ENCODE results near the gene HOXB4.
A peak's percentile ranks its signal among the peaks of the same experiment; 100 is the strongest.

HOXB4 gene

DNA sequence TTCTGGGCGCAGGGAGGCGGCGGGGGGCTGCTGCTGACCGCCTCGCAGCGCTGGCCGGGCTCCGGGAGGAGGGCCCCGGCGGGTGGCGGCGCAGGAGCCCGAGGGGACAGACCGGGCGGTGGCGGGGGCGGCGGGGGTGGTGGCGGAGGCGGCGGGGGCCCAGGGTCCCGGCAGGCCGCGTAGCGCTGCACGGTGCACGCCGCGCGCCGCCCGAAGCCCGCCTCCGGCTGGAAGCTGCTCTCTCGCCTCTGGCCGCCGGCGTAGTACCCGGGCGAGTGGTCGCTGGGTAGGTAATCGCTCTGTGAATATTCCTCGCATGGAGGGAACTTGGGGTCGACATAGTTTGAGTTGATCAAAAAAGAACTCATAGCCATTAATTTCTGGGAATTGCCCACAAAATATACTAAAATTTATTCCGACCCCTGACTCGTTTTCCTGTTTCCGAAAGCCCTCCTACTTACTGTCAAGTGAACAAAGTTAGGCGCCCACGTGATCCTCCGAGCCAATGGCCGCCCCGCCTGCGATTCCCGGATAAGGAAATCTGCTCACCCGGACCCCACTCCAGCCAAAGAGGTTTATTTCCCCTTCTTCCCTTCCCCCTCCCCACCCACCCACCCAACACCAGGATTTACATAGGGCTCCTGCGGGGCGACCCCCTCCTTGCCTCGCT is at the start of gene HOXB4:
Gene HOXB4, minus strand, starts transcription at position 405 of the 670 bp plus-strand sequence. Its CDS starts 31 bp downstream, at position 374.
- Histone ChIP-seq H3K27ac (ENCODE audit: low read length) (peak within 1 kb of the TSS; percentile 84), H3K27me3 (ENCODE audit: low read depth, low read length) (peaks cover 13% of the 10 kb centered on the region), H3K36me3 (ENCODE audit: control insufficient read depth in 1 of 2, insufficient read depth in 2 of 2, low read length in 2 of 2) (no peaks in the 10 kb centered on the region), H3K9me3 (ENCODE audit: control insufficient read depth in 1 of 2, low read length in 2 of 2) (no peaks in the 10 kb centered on the region), H3K4me1 (ENCODE audit: control insufficient read depth in 1 of 2, insufficient read depth in 2 of 2, low read length in 2 of 2) (peaks cover 5 to 27% of the 10 kb centered on the region in 2 donors), H3K4me3 (ENCODE audit: low read depth in 1 of 2, low read length in 2 of 2) (peak within 1 kb of the TSS; percentile 69 to 72)

DNA sequence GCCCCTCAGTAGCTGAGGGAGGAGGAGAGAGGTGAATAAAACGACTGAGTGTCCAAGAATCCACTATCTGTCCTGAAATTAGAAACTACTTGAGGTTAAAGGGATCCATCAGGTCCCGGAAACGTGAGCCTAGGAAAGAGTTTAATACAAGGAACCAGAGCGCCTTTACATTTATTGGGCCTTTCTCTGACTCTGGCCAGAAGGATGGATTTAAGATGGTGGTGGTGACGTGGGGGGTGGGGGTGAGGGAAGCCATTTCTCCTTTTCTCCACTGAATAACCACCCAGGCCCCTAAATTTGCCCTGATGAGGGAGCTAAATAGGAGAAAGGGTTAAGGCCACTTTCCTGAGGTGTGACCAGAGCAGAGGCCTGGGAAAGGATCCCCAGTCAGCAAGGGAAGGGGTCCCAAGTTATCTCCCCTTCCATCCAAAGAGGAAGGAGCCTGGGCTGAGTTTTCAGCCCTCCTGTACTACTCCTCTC is 49.0 kb upstream of the HOXB4 start:
- Histone ChIP-seq H3K27ac (ENCODE audit: low read length) (no peak overlapping the region), H3K36me3 (ENCODE audit: control insufficient read depth in 1 of 2, insufficient read depth in 2 of 2, low read length in 2 of 2) (no peaks in the 10 kb centered on the region), H3K27me3 (ENCODE audit: low read depth, low read length) (peaks cover 97% of the 10 kb centered on the region), H3K9me3 (ENCODE audit: control insufficient read depth in 1 of 2, low read length in 2 of 2) (no peaks in the 10 kb centered on the region), H3K4me3 (ENCODE audit: low read depth in 1 of 2, low read length in 2 of 2) (no peak overlapping the region), H3K4me1 (ENCODE audit: control insufficient read depth in 1 of 2, insufficient read depth in 2 of 2, low read length in 2 of 2) (peaks cover 0 to 23% of the 10 kb centered on the region in 2 donors)

DNA sequence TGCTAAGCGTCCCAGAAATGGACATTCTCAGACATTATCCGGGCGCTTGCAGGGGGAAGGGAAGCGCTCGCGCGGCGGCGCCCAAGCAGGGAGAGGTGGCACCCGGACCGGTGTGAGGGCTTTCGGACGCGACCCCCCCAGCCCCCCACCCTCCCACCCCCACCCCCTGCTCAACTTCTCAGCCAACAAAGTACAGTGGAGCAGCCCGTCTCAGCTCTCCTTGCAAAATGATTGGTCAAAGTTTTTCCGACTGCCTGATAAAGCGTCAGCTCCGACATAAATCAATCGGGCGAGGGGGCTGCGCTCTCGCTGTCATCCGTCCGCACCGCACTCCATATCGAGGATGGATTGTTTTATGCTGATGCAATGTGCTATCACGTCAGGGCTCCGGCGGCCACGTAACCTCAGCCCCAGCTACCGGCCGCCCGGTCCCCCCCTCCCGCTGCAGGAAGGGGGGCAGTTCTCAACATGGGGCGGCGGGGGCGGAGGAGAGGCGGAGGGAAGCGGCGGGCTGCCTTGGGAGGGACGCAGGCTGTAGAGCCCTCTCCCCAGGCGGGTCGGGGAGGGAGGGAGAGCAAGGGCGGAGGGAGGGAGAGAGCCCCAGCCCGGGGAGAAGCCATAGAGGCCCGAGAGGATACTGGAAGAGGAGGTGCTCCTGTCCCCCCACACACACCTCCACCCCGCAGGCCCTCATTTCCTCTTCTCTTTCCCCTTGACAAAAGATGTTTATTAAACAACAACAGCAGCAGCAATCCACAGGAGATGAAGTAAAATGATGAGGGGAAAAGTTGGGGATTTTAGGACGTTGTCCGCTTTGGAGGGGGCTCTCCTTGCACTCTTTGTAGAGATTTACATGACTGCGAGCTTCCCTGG is 48.3 kb upstream of the HOXB4 start, which contains the start of gene HOXB9:
Gene HOXB9, minus strand, starts transcription at position 114 of the 873 bp plus-strand sequence. Its CDS starts 89 bp downstream, at position 25.
- Histone ChIP-seq H3K27ac (ENCODE audit: low read length) (no peak within 1 kb of the TSS), H3K9me3 (ENCODE audit: control insufficient read depth in 1 of 2, low read length in 2 of 2) (no peaks in the 10 kb centered on the region), H3K36me3 (ENCODE audit: control insufficient read depth in 1 of 2, insufficient read depth in 2 of 2, low read length in 2 of 2) (no peaks in the 10 kb centered on the region), H3K4me3 (ENCODE audit: low read depth in 1 of 2, low read length in 2 of 2) (peak within 1 kb of the TSS; percentile 30 to 39), H3K27me3 (ENCODE audit: low read depth, low read length) (peaks cover 97% of the 10 kb centered on the region), H3K4me1 (ENCODE audit: control insufficient read depth in 1 of 2, insufficient read depth in 2 of 2, low read length in 2 of 2) (peaks cover 0 to 23% of the 10 kb centered on the region in 2 donors)

DNA sequence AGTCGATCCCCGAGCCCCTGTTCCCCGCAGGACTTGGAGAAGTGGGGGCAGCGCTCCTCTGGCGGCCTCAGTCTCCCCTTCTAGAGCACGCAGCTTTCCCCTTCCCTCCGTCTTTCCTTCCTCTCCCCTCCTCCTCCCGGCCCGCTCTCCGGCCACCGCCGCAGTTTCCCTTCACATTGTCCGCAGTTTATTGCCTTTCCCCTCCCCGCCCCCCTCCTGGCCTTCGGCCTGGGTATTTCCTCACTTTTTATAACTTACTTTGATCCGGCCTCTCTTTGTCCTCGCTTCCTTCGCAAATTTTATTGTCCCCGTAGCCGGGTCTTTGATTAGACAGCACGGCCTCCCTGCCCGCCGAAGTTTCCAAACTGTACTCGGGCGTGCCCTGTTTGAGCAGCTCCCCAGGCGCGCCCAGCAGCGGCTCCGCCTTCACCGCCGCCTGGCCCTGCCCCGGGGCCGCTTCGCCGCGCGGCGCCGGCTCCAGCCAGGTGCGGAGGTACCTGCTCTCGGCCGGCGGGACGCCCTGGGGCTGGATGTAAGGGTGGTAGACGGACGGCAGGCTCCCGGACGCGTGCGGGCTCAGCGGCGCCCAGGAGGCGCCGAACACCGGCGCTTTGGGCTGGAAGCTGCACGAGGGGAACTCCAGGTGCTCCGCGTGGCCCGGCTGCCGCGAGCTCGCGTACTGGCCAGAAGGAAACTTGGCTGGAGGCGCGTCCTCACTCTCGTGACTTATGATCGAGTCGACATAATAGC is 47.5 kb upstream of the HOXB4 start:
- H3K4me3 ChIP-seq (ENCODE audit: low read depth in 1 of 2, low read length in 2 of 2), result peak overlapping the region; percentile 30 to 39
- no peaks in the 10 kb centered on the region for H3K36me3 ChIP-seq (ENCODE audit: control insufficient read depth in 1 of 2, insufficient read depth in 2 of 2, low read length in 2 of 2)
- H3K27ac ChIP-seq (ENCODE audit: low read length), result no peak overlapping the region
- peaks cover 0 to 23% of the 10 kb centered on the region in 2 donors for H3K4me1 ChIP-seq (ENCODE audit: control insufficient read depth in 1 of 2, insufficient read depth in 2 of 2, low read length in 2 of 2)
- peaks cover 97% of the 10 kb centered on the region for H3K27me3 ChIP-seq (ENCODE audit: low read depth, low read length)
- H3K9me3 ChIP-seq (ENCODE audit: control insufficient read depth in 1 of 2, low read length in 2 of 2), result no peaks in the 10 kb centered on the region

DNA sequence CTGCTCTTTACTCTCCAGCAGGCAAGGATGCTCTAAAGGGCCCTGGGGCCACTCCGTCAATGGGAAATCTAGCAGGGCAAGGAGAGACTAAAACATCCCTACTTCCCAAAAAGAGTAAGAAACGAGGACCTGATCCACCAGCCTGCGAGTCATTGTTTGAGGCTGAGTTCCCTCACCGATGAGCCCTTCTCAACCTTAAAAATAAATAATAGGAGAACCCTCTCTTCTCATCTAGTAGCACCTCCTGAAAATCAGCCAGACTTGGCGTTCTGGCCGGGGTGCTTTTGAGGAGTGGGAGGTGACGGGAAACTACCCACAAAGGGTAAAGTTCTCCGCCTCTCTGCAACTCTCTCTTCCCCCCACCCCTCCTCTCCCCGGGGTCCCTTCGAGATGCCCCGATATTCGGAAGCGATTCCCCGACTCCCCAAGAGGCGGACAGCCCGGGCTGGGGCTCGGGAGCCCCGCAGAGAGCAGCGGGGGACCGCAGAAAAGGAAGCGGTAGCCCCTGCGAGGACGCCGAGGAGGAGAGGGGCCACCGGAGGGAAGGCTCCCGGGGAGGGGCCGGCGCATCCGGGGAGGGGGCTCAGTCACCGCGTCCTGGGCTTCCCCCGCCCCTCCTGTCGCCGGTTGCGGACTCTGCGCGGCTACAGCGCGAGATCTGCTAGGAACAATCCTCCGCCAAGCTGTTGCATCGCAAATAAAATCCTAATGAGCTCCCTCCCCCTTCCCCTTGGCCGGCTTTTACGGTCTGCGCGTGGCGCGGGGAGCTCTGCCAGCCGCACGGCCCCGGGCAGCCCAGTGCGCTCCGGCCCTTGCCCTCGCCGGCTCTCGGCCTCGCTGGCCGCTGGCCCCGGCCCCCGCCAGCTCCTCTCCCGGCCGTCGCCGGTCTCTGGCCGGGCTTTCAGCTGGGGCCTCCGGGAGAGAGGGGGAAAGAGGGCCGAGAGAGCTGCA is 46.7 kb upstream of the HOXB4 start:
- H3K36me3 ChIP-seq (ENCODE audit: control insufficient read depth in 1 of 2, insufficient read depth in 2 of 2, low read length in 2 of 2), result no peaks in the 10 kb centered on the region
- peaks cover 97% of the 10 kb centered on the region for H3K27me3 ChIP-seq (ENCODE audit: low read depth, low read length)
- H3K4me1 ChIP-seq (ENCODE audit: control insufficient read depth in 1 of 2, insufficient read depth in 2 of 2, low read length in 2 of 2), result peaks cover 0 to 23% of the 10 kb centered on the region in 2 donors
- peak overlapping the region; percentile 30 to 39 for H3K4me3 ChIP-seq (ENCODE audit: low read depth in 1 of 2, low read length in 2 of 2)
- no peaks in the 10 kb centered on the region for H3K9me3 ChIP-seq (ENCODE audit: control insufficient read depth in 1 of 2, low read length in 2 of 2)
- no peak overlapping the region for H3K27ac ChIP-seq (ENCODE audit: low read length)

DNA sequence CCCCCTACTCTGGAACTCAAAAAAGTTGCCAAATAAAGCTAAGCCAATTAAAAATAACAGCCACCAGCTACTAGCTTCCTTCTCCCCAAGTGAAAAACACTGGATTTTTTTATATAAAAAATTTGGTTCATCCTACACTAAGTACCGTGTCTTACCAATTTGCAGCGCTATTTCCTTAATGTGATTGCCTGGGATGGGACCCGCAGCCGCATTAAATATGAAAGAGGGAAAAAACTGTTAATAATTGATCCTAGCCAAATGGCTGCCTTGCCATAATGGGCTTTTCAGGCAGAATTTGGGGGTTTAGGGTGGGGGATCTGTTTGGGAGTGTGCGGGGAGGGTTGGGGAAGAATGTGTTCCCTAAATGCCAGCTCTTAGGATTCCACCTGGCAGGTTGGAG is 46.0 kb upstream of the HOXB4 start:
- no peak overlapping the region for H3K4me3 ChIP-seq (ENCODE audit: low read depth in 1 of 2, low read length in 2 of 2)
- H3K9me3 ChIP-seq (ENCODE audit: control insufficient read depth in 1 of 2, low read length in 2 of 2), result no peaks in the 10 kb centered on the region
- peaks cover 94% of the 10 kb centered on the region for H3K27me3 ChIP-seq (ENCODE audit: low read depth, low read length)
- H3K4me1 ChIP-seq (ENCODE audit: control insufficient read depth in 1 of 2, insufficient read depth in 2 of 2, low read length in 2 of 2), result peaks cover 0 to 23% of the 10 kb centered on the region in 2 donors
- H3K27ac ChIP-seq (ENCODE audit: low read length), result no peak overlapping the region
- H3K36me3 ChIP-seq (ENCODE audit: control insufficient read depth in 1 of 2, insufficient read depth in 2 of 2, low read length in 2 of 2), result no peaks in the 10 kb centered on the region

DNA sequence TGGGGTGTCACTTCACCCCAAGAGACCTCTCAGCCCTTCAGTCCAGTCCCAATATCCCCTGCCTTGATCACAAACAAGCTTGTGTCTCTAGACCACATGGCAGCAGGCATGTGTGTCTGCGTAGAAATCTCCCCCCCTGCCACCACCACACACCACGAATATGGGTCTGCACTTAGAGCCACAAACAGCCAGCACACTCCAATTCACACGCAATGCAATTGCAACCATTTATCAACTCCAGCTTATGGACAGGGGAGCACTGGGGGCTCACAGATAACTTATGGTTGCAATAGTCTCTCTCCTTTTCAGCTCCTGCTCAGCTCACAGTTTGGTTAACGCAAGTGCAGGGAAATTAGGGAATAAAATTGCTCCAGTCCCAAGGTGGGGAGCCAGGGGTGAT is 45.4 kb upstream of the HOXB4 start:
- Histone ChIP-seq H3K9me3 (ENCODE audit: control insufficient read depth in 1 of 2, low read length in 2 of 2) (no peaks in the 10 kb centered on the region), H3K27me3 (ENCODE audit: low read depth, low read length) (peaks cover 88% of the 10 kb centered on the region), H3K4me3 (ENCODE audit: low read depth in 1 of 2, low read length in 2 of 2) (no peak overlapping the region), H3K4me1 (ENCODE audit: control insufficient read depth in 1 of 2, insufficient read depth in 2 of 2, low read length in 2 of 2) (peaks cover 0 to 23% of the 10 kb centered on the region in 2 donors), H3K36me3 (ENCODE audit: control insufficient read depth in 1 of 2, insufficient read depth in 2 of 2, low read length in 2 of 2) (no peaks in the 10 kb centered on the region), H3K27ac (ENCODE audit: low read length) (no peak overlapping the region)

DNA sequence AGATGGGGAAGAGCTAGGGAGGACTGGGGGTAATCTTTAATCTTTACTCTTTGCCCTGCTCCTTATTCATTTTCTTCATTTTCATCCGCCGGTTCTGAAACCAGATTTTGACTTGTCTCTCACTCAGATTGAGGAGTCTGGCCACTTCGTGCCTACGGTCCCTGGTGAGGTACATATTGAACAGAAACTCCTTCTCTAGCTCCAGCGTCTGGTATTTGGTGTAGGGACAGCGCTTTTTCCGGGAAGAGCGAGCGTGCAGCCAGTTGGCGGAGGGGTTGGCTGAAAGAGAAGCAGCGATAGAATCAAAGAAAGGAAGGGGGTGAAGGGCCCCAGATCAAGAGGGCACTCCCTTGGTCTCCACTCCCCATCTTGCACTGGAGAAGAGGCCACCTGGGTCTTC is 44.7 kb upstream of the HOXB4 start:
- H3K9me3 ChIP-seq (ENCODE audit: control insufficient read depth in 1 of 2, low read length in 2 of 2), result no peaks in the 10 kb centered on the region
- H3K4me3 ChIP-seq (ENCODE audit: low read depth in 1 of 2, low read length in 2 of 2), result no peak overlapping the region
- H3K4me1 ChIP-seq (ENCODE audit: control insufficient read depth in 1 of 2, insufficient read depth in 2 of 2, low read length in 2 of 2), result peaks cover 0 to 28% of the 10 kb centered on the region in 2 donors
- no peaks in the 10 kb centered on the region for H3K36me3 ChIP-seq (ENCODE audit: control insufficient read depth in 1 of 2, insufficient read depth in 2 of 2, low read length in 2 of 2)
- H3K27ac ChIP-seq (ENCODE audit: low read length), result no peak overlapping the region
- H3K27me3 ChIP-seq (ENCODE audit: low read depth, low read length), result peaks cover 87% of the 10 kb centered on the region

DNA sequence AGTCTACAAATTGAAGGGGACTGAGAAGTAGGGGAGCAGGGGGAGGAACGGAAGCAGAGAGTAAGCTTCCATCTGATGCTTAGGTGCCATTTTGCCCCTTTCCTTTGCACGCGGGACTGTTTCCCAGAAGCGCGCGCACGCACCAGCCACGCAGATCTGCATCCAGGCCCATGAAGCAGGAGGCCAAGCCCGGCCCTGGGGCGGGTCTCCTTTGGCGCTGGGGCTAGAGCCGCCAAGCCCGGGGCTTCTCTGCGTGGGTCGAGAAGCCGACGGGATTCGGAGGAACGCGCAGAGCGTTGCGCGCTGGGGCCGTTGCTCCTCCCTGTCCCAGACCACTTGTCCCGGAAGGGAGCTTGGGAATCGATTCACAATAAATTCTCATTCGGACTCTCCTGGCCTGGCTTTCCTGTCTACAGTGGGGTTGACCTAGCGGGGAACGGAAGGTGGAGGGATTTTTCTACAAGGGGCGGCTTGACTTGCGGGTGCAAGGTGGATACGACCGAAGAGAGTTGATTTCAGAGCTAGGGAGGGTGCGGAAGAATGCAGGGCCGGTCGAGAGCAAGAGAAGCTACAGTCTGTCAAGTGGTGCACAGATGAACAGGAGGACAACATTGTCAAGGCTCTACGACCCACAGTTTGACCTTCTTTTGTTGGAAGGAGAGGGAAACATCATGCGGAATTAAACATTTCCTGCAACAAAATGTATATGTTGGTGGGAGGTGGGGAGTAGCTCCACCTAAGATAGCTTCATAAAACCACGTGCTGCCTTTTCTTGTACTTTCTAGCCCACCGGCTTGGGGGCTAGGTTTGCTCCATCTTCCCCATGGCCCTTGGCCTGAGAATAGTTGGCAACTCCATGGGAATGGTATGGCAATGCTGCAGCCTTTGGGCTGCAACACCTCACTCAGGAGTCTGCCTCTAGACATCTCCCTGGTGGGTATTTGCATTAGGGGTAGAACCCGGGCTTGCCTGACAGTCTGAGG is 43.6 kb upstream of the HOXB4 start:
- Histone ChIP-seq H3K27ac (ENCODE audit: low read length) (no peak overlapping the region), H3K9me3 (ENCODE audit: control insufficient read depth in 1 of 2, low read length in 2 of 2) (no peaks in the 10 kb centered on the region), H3K27me3 (ENCODE audit: low read depth, low read length) (peaks cover 86% of the 10 kb centered on the region), H3K36me3 (ENCODE audit: control insufficient read depth in 1 of 2, insufficient read depth in 2 of 2, low read length in 2 of 2) (no peaks in the 10 kb centered on the region), H3K4me3 (ENCODE audit: low read depth in 1 of 2, low read length in 2 of 2) (no peak overlapping the region), H3K4me1 (ENCODE audit: control insufficient read depth in 1 of 2, insufficient read depth in 2 of 2, low read length in 2 of 2) (peaks cover 0 to 31% of the 10 kb centered on the region in 2 donors)
